Sciatic nerve (tissue), 2 donors: ENCODE measurements around the gene TMEM185B. TPM values are rescaled to one million over a fixed set of nuclear protein-coding genes. Genes with fewer than 3 reads are reported as not detected.
"Not testable (repeated sequence)": the region's sequence is repeated elsewhere in the genome, so short reads cannot be mapped to it uniquely, and the experiment has no call there.

Experiments used
- ATAC-seq: fragments of 200-7000 bp; cut with Tn5 transposase; one replicate; pipeline ENCODE4 v1.9.1; 2020; ENCODE audit warnings: mild to moderate bottlenecking, moderate library complexity
- DNase-seq: peaks from one replicate; pipeline ENCODE4 v3.0.0-alpha.2; 2020; ENCODE audit warnings: low spot score
- intact Hi-C: fragments of 100-400 bp; cut with DNase I; formaldehyde crosslinking; loops from one replicate; pipeline ENCODE4 v1.14.2; 2022
- total RNA-seq: library from RNA; stranded (reverse); fragmentation: NEBNext Ultra II Directional; extraction: Animal tissue kit (Norgen Biotek cat#: 25700); gene quantifications from one replicate; pipeline ENCODE4 v1.2.1, GENCODE V29; 2021
- donor health status: DM: no; HTN: no; CAD: no.
- donor health status: DM: no; HTN: no; CAD: no.

Gene TMEM185B
- total RNA-seq, 1 donor from 2014 or later = 19.9 TPM

DNA sequence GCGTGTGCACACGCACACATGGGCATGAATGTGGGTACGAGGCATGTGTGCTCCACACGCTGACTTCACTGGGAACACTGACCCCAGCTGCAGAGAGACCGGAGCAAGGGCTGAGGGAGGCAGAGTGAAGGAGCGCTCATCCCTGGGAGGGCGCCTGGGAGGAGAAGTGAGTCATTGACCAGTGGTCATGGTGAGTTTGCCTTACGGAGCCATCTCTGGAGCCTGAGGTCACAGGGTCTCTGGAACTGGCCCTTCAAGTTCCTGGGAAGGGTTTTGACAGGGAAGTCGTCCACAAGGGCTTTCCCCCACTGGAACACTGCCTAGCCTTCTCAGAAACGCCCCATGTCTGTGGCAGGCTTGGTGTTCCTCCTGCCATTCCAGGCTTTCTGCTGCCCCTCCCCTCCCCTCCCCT is 14.3 kb upstream of the TMEM185B start:
- intact Hi-C loops = no loop called here
- no peak for ATAC-seq
- DNase-seq = no peak

DNA sequence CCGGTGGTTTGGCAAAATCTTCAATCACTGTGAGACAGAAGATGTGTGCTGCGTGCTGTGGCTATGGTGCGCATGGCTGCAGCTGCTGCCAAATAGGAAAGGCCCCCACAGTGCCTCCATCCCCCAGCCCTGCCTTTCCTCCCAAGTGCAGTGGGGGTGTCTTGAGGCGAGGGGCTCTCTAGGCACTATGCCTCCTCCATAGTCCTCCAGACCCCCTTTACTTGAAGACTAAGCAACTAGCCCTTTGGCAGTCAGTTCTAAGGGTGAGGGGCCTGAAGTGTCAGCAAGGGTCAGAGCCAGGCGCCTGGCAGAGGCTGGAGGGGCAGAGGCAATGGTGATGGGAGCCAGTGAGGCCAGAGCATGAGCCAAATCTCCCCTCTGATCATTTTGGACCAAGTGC is 13.6 kb upstream of the TMEM185B start:
- ATAC-seq = no peak
- intact Hi-C loops = no loop called here

DNA sequence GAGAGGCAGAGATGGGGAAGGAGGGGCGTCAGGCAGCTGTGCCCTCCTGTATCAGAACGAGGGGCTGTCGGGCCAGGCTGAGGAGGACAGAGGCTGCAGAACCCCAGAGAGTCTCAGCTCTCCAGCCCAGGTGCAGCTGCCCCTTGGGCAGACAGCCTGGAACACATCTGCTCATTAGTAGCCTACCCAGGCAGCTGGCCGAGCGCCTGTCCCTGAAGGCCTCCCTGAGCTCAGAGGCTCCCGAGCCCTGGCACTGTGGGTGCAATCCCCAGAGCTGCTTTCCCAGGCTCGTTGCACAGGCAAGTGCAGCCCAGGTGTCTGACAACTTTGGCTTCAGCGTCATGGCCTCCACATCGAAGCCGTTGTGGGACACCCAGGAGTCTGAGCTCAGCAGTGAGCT is 13.1 kb upstream of the TMEM185B start:
- intact Hi-C loops = no loop called here
- ATAC-seq (no peak), DNase-seq (no peak)

More for the DNA sequence above, 13.6 kb upstream of the TMEM185B start:
- no peak for DNase-seq

DNA sequence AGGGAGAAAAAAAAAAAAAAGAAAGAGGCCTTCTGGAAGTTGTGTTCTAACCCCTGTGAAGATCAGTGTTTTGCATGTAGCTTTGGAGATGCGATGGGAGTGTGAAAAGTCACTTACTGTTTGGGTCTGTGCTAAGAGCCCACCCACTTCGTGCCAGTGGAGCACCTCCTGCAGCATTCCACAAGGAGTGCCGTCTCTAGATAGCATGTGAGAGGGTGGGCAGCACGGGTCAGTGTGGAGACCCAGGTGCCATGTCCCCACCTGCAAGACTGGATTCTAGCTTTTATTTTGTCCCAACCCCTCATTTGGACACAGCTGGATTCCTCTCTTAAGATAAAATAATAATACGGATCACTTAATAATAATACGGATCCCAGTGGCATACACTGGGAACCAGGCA is 12.5 kb upstream of the TMEM185B start:
- ATAC-seq (no peak), DNase-seq (no peak)
- intact Hi-C loops = no loop called here

DNA sequence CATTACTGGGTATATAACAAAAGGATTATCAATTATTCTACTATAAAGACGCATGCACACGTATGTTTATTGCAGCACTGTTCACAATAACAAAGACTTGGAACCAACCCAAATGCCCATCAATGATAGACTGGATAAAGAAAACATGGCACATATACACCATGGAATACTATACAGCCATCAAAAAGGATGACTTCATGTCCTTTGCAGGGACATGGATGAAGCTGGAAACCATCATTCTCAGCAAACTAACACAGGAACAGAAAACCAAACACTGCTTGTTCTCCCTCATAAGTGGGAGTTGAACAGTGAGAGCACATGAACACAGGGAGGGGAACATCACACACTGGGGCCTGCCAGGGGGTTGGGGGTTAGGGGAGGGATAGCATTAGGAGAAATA is 12.0 kb upstream of the TMEM185B start:
- DNase-seq, ATAC-seq, intact Hi-C loops: not testable (repeated sequence)

DNA sequence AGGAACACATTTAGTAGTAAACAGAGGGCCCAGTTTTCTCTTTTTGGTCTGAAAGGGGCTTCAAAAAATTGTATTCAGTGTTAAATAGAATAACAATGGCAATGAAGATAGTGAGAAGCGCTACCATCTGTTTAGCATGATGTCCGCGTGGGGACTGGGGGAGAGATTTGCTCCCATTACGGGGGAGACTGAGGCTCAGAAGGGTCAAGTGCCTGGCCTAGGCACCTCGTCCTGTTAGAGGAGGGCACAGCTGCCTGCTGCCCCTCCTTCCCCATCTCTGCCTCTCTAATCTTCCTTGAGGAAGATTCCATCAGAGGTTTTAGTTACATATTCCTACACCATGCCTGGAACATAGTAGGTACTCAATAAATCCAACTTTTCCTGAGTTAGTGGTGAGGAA is 10.1 kb upstream of the TMEM185B start:
- ATAC-seq (no peak), DNase-seq (no peak)
- intact Hi-C loops = no loop called here

DNA sequence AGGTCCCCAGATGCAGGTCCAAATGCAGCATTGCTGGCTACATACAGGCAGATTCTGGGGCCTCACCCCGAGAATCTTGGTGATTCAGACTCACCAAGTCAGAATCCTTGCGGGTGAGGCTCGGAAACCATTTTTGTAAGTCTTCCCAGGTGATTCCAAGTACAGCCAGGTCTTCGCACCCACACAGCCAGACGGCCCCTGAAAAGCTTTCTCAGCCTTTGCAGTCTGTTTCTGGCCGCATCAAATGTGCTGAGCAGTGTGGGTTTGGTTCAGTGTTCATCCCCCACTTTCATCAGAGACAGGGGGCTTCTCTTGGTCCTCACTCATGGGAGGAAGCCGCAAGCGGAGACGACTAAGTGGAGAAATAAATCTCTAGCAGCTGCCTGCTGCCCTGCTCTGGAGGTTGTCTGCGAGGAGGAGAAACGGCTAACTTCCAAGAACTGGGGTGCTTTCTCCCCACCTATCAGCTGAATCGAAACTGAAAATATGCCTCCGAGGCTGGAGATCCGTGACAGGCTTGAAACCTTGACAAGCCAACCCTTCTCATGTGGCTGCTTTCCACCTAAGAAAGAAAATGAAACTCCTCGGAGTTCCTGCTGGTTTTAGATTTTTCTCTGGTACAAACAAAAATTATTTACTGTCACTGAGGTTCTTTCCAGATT is 8.9 kb upstream of the TMEM185B start:
- ATAC-seq (peak; percentile 81), DNase-seq (no peak)
- intact Hi-C loops = no loop called here

DNA sequence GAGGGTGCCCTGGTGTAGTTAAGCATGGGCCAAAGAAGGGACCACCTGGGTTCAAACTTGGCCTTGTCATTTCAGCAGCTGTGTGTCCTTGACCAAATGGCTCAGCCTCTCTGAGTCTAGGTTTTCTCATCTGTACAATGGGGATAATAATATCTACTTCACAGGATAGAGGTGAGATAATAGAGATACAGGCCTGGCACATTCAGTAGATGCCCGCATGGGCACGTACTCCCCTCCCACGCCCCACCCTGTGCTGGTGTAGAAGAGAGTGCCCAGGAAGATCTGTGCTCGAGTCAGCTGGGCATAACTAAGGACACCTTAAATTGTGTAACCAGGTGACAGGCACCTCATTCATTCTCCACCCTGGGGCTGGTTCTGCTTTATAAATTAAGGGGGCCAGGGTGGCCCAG is 8.4 kb upstream of the TMEM185B start:
- ATAC-seq (no peak), DNase-seq (no peak)
- intact Hi-C loops = no loop called here

DNA sequence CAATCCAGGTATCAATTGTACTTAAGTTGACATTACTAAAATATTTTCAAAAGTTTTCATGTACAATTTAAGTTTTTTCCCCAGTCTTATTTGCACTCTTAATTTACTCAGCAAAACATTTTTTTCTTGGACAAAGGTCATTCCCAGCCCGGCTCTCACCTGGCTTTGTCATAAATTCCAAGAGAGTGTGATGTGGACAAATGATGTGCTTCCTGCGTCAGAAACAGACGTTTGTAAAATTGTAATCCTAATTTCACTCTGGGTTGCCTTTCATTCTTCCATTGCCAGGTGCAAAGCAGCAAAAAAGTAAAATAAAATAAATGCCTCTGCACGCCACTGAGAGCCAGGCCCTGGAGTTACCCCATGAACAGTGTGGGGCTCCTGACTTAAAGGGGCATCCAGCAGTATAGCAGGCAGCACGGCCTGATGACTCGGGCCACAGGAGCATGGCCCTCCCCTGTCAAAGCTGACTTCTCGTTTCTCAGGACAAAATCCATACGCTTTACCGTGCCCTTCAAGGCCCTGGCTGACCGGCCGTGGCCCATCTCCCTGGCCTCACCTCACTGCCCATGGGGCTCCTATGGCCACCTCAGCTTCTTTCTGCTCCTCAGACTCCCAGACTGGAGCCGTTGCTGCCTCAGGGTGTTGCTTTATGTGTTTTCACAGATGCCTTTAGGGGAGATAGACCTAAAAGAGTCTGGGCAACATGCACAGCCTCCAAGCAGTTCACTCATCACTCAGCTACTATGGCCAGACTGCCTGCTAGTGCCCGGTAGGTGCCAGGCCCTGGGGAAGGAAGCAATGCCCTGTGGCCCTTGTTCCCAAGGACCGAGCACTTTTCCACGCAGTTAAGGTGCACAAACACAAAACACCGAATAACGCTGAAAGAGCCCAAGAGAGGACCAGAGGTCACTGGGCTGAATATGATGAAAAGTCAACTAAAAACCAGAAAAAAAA is 7.6 kb upstream of the TMEM185B start:
- no peak for DNase-seq
- intact Hi-C loops = no loop called here
- ATAC-seq = peak; percentile 8

DNA sequence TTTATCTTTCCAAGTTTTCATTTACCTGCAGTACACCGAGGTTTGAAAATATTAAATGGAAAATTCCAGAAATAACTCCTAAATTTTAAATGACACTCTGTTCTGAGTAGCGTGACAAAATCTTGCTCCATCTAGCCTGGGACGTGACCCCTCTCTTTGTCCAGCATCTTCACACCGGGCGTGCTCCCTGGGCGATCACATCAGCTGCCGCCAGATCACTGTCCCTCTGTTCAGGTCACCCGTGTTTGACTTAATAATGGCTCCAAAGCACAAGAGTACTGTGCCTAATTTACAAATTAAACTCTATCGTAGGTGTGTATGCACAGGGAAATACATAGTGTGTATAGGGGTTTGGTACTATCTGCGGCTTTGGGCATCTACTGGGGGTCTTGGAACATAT is 6.1 kb upstream of the TMEM185B start:
- no peak for ATAC-seq
- DNase-seq = no peak
- intact Hi-C loops = no loop called here

DNA sequence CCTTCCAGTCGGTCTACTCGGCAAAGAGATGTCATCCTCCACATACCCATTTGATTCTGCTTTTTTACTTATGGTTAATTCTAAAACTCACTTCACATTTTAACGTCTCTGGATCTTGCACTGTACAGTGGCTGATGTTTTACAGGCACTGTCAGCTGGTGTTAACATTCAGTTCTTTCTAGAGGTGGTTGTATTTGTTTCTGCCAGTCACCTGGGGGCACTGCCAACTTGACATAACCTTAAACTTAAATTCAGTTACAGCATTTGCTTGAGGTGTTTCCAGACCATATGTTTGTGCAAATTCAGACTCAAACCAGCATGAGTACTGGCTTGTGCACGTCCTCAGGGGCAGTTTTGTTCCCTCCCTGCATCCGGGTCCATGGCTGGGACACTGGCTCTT is 5.3 kb upstream of the TMEM185B start:
- DNase-seq (no peak), ATAC-seq (no peak)
- intact Hi-C loops = no loop called here

DNA sequence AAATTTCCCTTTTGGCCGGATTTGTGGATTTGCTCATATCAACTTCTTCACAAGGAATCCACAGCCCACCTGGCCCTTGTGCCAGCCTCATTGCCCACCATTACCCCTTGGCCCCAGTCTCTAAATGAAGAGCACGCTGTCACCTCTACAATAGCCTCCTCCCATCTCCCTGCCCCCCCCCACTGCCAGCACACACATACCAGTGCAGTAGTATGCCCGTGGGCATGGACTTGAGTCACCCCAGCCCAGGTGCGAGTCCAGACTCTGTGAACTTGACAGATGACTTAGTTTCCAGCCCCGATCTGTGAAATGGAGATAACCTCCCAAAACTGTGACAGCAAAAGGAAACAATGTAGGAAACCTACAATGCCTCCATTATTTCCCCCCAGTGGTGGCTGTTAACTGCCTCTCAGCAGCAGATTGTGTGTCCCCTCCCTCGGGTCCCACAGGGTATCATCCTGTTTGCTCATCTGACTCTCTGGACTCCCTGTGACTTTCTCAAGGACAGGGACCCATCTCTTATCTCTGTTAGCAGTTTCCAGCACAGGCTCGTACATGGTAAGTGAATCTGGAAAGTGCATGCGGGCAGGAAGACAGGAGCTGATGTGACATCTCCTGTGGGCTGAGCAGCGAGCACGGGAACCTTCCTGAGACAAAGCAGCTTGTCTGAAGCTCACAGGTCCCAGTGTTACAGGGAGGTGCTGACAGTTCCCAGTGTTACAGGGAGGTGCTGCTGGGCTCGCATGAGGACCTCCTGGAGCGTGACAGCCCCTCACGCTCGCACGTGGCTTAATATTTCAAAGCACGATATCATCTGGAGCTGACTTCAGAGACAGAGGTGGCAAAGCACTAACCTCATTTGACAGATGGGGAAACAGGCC is 4.2 kb upstream of the TMEM185B start:
- ATAC-seq (no peak), DNase-seq (no peak)
- intact Hi-C loops = no loop called here

DNA sequence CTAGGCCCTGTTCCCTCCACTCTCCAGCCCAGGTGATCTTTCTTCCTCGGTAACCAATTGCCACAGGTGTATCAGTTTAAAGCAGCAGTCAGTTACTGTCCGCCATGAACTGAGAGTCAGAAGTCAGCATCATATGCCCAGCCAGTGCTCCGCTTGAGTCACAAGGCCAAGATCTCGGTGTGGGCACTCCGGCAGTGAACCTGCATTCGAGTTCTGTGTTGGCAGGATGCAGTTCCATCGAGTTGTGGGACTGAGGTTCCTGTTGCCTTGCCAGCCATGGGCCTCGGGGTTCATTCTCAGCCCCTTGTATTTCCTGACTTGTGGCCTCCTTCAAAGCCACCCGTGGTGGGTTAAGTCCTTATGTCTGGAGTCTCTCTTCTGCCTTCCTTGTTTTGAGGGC is 3.1 kb upstream of the TMEM185B start:
- intact Hi-C loops = no loop called here
- ATAC-seq = no peak
- DNase-seq = no peak

DNA sequence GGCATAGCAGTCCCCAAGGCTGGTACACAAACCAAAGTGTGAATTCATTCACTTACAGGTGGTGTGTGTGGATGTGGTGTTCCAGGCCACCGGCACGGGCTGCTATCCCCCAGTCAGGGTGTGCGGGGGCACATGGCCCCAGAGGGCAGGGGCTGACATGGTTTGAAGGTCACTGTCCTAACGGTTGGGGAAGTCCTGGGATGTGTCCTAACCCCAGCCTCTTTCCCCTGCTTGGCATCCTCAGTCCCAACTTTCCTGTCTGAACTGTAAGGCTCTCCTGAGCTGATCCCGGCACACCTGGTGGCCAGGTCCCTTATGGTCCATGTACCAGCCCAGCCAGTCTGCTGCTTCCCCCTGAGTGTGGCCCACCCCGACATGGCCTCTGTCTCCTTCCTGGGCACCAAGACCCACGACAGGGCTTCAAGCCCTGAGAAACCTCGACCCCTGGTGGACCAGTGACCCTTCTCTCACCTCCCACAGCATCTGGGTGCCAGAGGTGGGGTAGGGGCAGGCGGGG is 2.4 kb upstream of the TMEM185B start:
- intact Hi-C loops = no loop called here
- ATAC-seq (no peak), DNase-seq (no peak)

DNA sequence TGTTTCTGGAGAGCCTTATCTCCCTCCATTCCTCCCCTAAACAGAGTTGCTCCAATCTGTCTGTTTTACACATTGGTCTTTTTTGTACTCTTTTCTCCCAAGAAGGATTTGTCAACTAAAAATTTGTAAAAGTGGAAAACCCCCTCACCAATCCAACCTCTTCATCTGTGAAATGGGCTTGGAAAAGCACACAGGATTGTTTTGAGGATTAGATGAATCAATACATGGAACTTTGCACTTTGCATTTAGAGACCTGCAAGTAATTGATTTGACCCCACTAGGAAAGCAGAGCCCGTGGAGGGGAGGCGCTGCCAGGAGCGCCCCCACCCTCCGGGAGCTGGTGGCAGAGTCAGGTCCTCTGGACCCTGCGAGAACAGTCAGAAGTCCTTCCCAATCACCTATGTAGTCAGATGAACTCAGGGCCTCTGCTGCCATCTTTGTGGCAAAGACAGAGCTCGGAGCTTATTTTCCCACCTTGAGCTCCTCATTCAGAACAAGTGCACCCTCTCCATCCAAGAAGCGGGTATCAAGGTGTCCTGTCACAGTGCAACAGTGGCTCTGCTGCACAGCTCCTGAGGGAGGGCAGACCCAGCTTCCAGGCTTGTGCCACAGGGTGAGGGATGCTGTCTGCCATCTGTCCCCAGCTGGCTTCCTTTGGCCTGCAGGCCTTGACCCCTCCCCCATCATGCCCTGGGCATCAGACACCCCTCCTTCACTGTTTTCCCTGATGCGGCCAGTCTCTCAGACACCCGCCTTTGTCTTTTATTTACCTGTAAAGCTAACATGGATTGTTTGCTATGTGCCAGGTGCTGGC is 1.7 kb upstream of the TMEM185B start:
- intact Hi-C loops = no loop called here
- no peak for DNase-seq
- no peak for ATAC-seq

DNA sequence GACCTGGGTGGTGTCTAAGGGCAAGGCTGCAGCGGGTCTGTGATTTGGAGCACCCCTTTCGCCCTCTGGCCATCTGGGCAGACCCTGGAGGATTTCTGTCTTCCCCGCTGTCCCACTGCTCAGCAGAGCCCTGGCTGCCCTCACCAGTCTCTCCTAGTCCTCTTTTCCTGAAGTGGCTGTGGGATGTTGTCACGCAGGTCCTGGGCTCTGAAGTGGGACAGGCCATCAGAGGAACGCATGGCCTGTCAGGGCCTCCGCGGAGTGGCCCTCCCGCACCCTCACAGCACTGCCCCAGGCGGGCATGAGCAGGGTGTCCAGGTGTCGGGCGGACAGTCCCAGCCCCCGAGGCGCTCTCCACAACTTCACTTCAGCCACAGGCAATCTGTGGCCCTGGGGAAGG is 1.1 kb upstream of the TMEM185B start:
- intact Hi-C loops = no loop called here
- no peak for DNase-seq
- no peak for ATAC-seq

DNA sequence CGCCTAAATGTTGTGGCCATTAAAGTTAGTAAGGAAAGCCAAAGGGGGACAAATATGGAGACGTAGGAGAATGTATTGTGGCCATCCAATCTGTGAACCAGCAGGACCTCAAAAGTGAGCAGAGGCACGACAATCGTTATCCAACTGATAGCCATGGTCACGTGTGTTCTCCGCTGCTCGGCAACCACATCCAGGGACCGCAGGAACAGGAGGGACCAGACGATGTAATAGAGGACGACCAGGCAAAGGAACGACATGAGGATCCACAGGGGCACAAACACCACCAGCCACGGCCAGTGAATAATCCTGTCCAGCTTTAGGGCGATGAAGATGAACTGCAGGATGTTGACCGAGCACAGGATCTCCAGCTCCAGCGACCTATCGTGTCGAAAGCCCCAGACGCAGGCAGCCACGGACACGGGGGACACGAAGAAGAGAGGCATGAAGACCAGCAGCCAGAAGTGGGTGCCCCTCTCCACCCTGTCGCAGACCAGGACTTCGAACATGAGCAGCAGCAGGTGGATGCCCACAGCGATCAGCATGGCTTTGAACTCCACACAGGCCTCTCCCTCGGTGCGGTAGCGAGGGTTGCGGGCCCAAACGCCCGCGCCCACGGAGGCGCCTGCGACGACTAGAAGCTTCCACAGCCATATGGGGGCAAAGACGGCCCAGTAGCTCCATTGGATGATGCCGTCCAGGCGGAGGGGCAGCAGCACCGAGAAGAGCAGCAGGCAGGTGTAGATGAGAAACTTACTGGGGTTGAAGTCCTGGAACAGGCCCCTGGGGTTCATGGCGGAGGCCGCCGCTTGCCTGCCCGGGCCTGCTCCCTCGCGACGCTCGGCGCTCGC is 790 bp downstream of the TMEM185B start:
- DNase-seq (peak; percentile 61), ATAC-seq (no peak)
- intact Hi-C loops = no loop called here

DNA sequence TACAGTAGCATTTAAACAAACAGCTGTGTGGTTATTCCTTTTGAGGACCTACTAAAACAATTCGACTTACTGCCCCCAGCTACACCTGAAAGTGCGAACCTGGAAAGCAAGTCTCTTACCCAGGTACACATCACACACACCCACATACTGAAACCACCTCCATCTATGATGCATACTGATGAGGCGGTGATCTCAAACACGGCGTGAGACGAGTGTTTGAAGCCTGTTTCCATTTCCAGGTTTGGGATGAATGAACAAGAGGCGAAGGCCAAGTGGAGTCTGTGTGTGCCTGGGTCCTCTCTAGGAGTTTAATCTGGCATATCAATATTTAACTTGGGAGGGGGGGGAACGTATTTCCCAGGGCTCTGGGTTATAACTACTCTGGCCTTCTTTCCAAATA is 1.6 kb downstream of the TMEM185B start:
- ATAC-seq (no peak), DNase-seq (peak; percentile 19)
- intact Hi-C loops = no loop called here
